Ectodermal cell (in vitro differentiated cells): Measurements from ENCODE around the gene ACYP2.

Experiments used
- H3K27ac ChIP-seq: 2 replicates; pipeline ENCODE4 v1.7.0; 2013; ENCODE audit warnings: mild to moderate bottlenecking, low read depth, low read length; ENCODE audit not compliant: insufficient read depth, poor library complexity, severe bottlenecking
- H3K27me3 ChIP-seq: 2 replicates; pipeline ENCODE4 v1.7.0; 2013; ENCODE audit warnings: mild to moderate bottlenecking, low read length; ENCODE audit not compliant: insufficient read depth, control insufficient read depth, poor library complexity, severe bottlenecking
- H3K36me3 ChIP-seq: one replicate; pipeline ENCODE4 v1.7.0; 2013; ENCODE audit warnings: low read length; ENCODE audit not compliant: control insufficient read depth, insufficient read depth
- H3K4me1 ChIP-seq: one replicate; pipeline ENCODE4 v1.7.0; 2013; ENCODE audit warnings: low read length; ENCODE audit not compliant: control insufficient read depth, insufficient read depth
- H3K4me3 ChIP-seq: 2 replicates; pipeline ENCODE4 v1.7.0; 2013; ENCODE audit warnings: low read depth, low read length, control low read depth; ENCODE audit not compliant: insufficient read depth
- H3K9me3 ChIP-seq: 2 replicates; pipeline ENCODE4 v1.7.0; 2013; ENCODE audit warnings: mild to moderate bottlenecking, low read length, moderate library complexity; ENCODE audit not compliant: control insufficient read depth
- WGBS, 2 experiments: methylation state at CpG; one replicate each; pipeline ENCODE4 v1.1.7; 2013; ENCODE audit warnings: missing lambda C conversion rate in 2 of 2; 5-methylcytosine and 5-hydroxymethylcytosine counted together

ACYP2 gene

GRCh38 chr2:54209379-54209778, 94.0 kb downstream of the ACYP2 start:
- Histone ChIP-seq H3K36me3 (no peaks in the 10 kb centered on the region), H3K9me3 (no peaks in the 10 kb centered on the region), H3K27me3 (no peaks in the 10 kb centered on the region), H3K4me3 (no peak overlapping the region), H3K4me1 (no peaks in the 10 kb centered on the region), H3K27ac (no peak overlapping the region)
- 92 to 93% methylated on average over 3 of the region's 3 CpGs for WGBS, 2 experiments

- no CpG with 5 or more reads among the region's 1 CpG for WGBS, 2 experiments
- H3K9me3 ChIP-seq, result no peaks in the 10 kb centered on the region
- no peaks in the 10 kb centered on the region for H3K4me1 ChIP-seq
- no peaks in the 10 kb centered on the region for H3K27me3 ChIP-seq
- no peak overlapping the region for H3K27ac ChIP-seq
- no peak overlapping the region for H3K4me3 ChIP-seq
- no peaks in the 10 kb centered on the region for H3K36me3 ChIP-seq
These were observed 97.0 kb downstream of the ACYP2 start for GRCh38 chr2:54212456-54212855.

- Histone ChIP-seq H3K9me3 (no peaks in the 10 kb centered on the region), H3K4me1 (no peaks in the 10 kb centered on the region), H3K4me3 (no peak overlapping the region), H3K27me3 (no peaks in the 10 kb centered on the region), H3K36me3 (no peaks in the 10 kb centered on the region), H3K27ac (no peak overlapping the region)
- WGBS, 2 experiments, result 95 to 98% methylated on average over 4 of the region's 4 CpGs
These were observed 97.7 kb downstream of the ACYP2 start for GRCh38 chr2:54213082-54213481.

- H3K27ac ChIP-seq, result no peak overlapping the region
- no peaks in the 10 kb centered on the region for H3K4me1 ChIP-seq
- H3K9me3 ChIP-seq, result no peaks in the 10 kb centered on the region
- WGBS, 2 experiments, result 94% methylated on average over 2 of the region's 2 CpGs
- no peaks in the 10 kb centered on the region for H3K27me3 ChIP-seq
- H3K36me3 ChIP-seq, result no peaks in the 10 kb centered on the region
- H3K4me3 ChIP-seq, result no peak overlapping the region
These were observed 109.6 kb downstream of the ACYP2 start for GRCh38 chr2:54224997-54225396.

- Histone ChIP-seq H3K4me1 (no peaks in the 10 kb centered on the region), H3K9me3 (no peaks in the 10 kb centered on the region), H3K27me3 (no peaks in the 10 kb centered on the region), H3K36me3 (no peaks in the 10 kb centered on the region), H3K4me3 (no peak overlapping the region), H3K27ac (peak overlapping the region; percentile 13)
- WGBS, 2 experiments, result 93 to 94% methylated on average over 2 of the region's 2 CpGs
These were observed 110.8 kb downstream of the ACYP2 start for GRCh38 chr2:54226260-54226659.

GRCh38 chr2:54227798-54228197, 112.4 kb downstream of the ACYP2 start:
- no peaks in the 10 kb centered on the region for H3K4me1 ChIP-seq
- no peaks in the 10 kb centered on the region for H3K36me3 ChIP-seq

DNA sequence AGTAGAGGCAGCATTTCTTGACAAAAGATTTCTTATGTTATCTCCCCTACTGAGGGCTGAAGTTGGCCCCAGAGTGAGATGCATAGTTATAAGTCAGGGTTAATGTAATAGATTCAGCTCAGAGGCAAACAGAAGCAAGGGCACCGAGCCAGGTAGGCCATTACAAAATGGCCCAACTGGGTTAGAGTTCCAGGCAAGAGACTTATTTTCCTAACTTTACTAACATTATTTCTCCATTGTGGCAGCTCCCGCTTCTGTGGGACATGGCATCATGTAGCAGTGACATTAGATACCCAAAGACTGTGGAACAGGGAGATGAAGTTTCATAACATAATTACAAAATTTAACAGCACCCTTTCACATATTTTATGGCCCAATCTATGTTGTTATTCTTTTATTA, 113.5 kb downstream of the ACYP2 start:
- Histone ChIP-seq H3K27me3 (no peaks in the 10 kb centered on the region), H3K4me3 (no peak overlapping the region), H3K4me1 (no peaks in the 10 kb centered on the region)

More at GRCh38 chr2:54227798-54228197, 112.4 kb downstream of the ACYP2 start:
- Histone ChIP-seq H3K27me3 (no peaks in the 10 kb centered on the region), H3K4me3 (no peak overlapping the region), H3K9me3 (no peaks in the 10 kb centered on the region), H3K27ac (no peak overlapping the region)

DNA sequence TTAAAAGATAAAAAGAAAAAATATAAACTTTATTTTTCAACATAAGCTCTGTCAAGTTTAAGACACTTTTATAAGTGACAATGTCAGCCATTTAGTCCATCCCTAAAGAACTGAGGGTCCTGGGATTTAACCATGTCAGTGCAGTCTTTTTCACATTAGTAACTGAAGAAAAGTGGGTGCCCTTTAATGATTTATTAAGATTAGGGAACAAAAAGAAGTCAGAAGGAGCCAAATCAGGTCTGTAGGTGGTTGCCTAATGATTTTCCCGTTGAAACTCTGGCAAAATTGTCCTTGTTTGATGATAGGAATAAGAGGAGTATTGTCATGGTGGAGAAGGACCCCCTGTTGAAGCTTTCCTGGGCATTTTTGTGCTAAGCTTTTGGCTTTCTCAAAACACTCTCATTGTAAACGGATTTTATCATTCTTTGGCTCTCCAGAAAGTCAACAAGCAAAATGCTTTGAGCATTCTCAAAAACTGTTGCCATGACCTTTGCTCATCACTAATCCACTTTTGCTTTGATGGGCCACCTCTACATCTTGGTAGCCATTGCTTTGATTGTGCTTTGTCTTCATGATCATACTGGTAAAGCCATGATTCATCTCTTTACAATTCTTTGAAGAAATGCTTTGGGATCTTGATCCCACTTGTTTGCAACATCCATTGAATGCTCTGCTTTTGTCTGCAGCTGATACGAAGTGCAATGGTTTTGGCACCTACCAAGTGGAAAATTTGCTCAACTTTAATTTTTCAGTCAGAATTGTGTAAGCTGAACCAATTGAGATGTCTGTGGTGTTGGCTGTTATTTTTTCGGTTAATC, 118.6 kb downstream of the ACYP2 start:
- H3K4me3 ChIP-seq, result no peak overlapping the region
- H3K27me3 ChIP-seq, result no peaks in the 10 kb centered on the region
- no peaks in the 10 kb centered on the region for H3K4me1 ChIP-seq
- no peak overlapping the region for H3K27ac ChIP-seq
- peaks cover 2% of the 10 kb centered on the region for H3K9me3 ChIP-seq
- H3K36me3 ChIP-seq, result no peaks in the 10 kb centered on the region
- WGBS, 2 experiments, result 62 to 67% methylated on average over 4 of the region's 4 CpGs

More for the DNA sequence above, 113.5 kb downstream of the ACYP2 start:
- 92 to 97% methylated on average over 2 of the region's 2 CpGs for WGBS, 2 experiments
- Histone ChIP-seq H3K36me3 (no peaks in the 10 kb centered on the region), H3K27ac (no peak overlapping the region), H3K9me3 (no peaks in the 10 kb centered on the region)

DNA sequence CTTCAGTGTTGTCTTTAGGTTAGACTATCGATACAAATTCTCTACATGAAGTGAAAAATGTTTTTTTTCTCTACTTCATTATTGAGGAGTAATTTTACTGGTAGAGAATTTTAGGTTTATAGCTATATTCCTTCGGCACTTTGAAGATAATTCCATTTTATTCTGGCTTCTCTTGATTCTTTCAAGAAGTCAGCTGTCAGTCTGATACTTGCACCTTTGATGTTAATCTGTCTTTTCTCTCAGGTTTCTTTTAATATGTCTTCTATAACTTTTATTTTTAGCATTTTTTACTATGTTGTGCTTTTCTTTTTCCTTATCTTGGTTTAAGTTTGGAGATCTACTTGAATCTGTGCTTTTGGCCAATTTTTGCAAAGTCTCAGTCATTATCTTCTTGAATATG, 122.0 kb downstream of the ACYP2 start:
- no peak overlapping the region for H3K27ac ChIP-seq
- WGBS, 2 experiments, result 83 to 100% methylated on average over 1 to 2 of the region's 2 CpGs

GRCh38 chr2:54239427-54239826, 124.0 kb downstream of the ACYP2 start:
- H3K9me3 ChIP-seq, result peaks cover 2% of the 10 kb centered on the region
- no peak overlapping the region for H3K27ac ChIP-seq
- WGBS, 2 experiments, result 94% methylated on average over 1 of the region's 1 CpG; no CpG with 5 or more reads in 1 of the 2 experiments

More for the DNA sequence above, 122.0 kb downstream of the ACYP2 start:
- no peaks in the 10 kb centered on the region for H3K27me3 ChIP-seq
- H3K4me1 ChIP-seq, result peaks cover 15% of the 10 kb centered on the region
- H3K9me3 ChIP-seq, result peaks cover 2% of the 10 kb centered on the region
- H3K4me3 ChIP-seq, result no peak overlapping the region
- no peaks in the 10 kb centered on the region for H3K36me3 ChIP-seq

More at GRCh38 chr2:54239427-54239826, 124.0 kb downstream of the ACYP2 start:
- Histone ChIP-seq H3K4me3 (no peak overlapping the region), H3K4me1 (peaks cover 15% of the 10 kb centered on the region), H3K27me3 (no peaks in the 10 kb centered on the region), H3K36me3 (no peaks in the 10 kb centered on the region)
